AG08395 (cell line): Measurements from ENCODE around the gene HIVEP1.

Experiments used
- DNase-seq: peaks from one replicate; pipeline ENCODE4 v3.0.0; 2012; ENCODE audit warnings: mixed read lengths, low spot score

The HIVEP1 gene

DNA sequence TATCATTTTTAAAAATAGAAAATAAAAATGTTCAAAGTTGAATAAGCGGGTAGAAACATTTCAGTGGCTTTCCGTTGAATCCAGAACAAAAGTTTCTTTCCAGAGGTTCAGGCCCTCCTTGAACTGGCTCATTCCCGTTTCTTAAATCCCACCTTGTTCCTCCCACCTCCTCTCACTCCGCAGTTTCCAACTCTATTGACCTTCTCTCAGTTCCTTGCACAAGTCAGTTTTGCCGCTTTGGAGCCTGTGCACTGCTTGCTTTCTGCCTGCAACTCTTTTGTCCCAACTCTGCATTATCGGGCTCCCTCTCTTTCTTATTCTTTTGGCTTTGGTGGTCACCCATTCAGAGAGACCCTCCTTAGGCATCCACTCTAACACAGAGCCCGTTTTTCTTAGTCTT is 178.1 kb downstream of the HIVEP1 start:
- DNase-seq, result no peak

DNA sequence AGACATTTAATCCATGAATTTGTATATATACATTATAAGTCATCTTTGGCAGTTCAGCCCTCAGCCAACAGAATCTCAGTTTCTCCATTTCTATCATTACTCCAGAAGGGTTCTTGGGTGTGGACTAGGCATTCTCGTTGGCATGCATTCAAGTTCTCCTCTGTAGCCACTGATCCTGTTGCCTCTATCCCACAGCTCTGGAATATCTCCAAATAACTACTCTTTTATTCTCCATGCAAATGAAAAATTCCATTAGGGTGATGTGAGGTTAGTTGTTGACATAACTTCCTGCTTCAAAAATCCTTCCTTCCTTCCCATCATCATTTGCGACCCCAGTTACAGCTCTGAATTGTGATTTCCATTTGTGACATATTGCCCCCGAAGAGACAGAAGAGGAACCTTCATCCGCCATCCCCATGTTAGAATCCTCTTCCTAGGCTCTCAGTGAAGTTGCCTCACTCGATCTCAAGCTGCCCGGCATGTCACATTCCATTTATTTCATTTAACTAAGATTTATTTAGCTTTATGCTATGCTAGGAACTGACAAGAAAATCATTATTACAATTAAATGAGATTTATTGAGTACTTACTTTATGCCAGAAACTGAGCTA is 184.3 kb downstream of the HIVEP1 start:
- DNase-seq, result peak; percentile 52

DNA sequence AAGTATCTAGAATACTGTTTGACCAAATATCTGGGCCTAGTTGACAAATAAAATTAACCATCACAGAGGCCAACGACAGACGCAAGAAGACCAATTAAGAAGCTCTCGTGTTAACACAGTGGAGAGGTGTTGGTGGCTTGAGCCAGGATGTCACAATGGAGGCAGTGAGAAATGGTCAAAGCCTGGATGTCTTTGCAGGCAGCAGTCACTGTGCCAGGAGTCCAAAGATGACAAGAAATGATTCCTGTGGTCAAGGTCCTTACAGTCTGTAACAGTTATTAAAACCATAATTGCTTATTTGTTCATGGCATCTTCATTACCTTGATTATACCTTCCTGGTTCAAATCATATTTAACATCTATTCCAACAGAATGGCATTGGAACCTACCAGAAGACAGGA is 186.7 kb downstream of the HIVEP1 start:
- DNase-seq, result no peak

DNA sequence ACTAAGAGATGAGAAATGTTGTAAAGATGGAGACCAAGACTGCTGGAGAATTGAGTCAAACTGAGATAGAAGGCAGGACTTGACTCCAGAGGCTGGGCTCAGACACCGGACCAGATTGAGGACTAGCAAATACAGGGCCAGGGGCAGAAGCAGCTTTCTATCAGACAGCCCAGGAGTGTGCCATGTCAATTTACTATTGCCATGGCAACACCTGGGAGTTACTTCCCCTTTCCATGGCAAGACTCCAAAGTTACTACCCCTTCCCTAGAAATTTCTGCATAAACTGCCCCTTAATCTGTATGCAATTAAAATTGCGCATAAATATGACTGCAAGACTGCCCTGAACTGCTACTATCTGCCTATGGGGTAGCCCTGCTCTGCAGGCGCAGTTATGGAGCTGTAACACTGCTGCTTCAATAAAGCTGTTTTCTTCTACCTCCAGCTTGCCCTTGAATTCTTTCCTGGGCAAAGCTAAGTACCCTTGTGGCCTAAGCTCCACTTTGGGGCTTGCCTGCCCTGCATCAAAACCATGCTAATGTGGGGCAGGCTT is 188.0 kb downstream of the HIVEP1 start:
- DNase-seq, result no peak

DNA sequence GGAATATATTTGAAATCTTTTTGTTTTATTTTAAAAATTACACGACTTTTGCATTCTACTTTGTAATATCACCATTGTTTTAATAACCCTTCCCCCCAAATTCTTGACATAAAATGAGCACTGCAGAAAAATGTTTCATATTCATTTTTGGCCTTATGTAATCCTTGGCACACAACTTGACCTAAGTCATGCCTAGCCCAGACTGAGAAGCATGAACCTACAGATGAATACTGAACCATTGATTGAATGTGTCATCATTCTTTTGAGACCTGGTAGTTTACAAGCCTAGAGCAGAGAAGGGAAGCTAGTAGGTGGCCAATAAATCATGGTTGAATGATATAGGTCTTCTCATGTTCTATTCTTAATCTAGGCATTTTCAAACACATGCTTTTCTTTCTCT is 188.6 kb downstream of the HIVEP1 start:
- no peak for DNase-seq

DNA sequence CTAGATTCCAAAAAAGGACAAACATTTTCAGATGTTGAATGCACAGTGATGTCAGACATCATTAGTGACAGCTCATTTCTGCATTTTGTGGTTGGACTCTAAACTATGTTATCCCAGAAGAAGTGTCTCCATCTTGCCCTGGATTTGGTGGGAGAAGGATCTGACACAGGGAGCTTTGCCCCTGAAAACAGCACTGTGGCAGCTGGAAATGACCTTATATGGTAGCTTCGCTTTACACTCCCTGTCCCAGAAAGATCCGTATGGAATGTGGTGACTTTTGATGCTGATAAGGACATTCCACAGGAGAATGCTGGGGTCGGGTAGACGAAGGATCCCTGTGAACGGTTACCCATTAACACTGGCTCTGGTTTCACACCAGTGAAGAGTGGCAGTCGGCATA is 190.9 kb downstream of the HIVEP1 start:
- peak; percentile 5 for DNase-seq

DNA sequence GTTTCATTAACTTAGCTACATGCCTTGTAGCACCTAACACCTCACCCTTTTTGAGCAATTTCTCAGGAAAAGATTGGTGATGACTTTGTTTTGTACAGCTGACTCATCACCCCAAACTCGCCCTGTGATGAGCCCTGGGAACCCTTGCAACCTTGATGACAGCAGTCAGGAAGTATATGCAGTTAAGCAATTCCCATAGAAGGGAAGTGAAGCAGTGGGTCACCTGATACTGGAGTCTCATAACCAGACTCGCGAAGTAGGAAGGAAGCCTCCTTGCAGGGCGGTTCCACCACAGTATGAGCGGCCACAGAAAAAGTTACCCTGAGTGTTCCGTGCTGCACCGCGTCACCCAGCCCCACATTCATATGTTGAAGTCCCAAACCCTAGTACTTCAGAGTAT is 196.1 kb downstream of the HIVEP1 start:
- peak; percentile 15 for DNase-seq

DNA sequence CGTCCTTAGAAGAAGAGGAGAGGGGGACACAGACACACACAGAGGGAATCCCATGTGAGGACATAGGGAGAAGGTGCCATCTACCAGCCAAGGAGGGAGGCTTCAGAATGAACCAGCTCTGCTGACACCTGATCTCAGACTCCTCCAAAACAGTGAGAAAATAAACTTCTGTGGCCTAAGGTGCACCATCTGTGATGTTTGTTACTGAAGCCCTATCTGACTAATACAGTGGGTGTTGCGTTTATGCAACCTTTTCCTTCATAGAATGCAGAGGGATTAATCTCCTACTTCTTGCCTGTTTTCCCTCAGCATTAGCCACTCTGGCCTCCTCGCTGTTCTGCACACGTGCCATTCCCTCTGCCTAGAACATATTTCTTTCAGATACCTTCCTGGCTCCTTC is 196.6 kb downstream of the HIVEP1 start:
- DNase-seq, result no peak
